Frontal cortex (tissue), 4 donors: ENCODE results near the gene CNIH1. TPM values are rescaled to one million over a fixed set of nuclear protein-coding genes. Genes with fewer than 3 reads are reported as not detected.
"Not testable (repeated sequence)": the region's sequence is repeated elsewhere in the genome, so short reads cannot be mapped to it uniquely, and the experiment has no call there.

Experiments used
- DNase-seq, 2 donors: peaks; one replicate each; pipeline ENCODE4 v3.0.0; 2012; ENCODE audit warnings: low spot score in 2 of 2
- FAIRE-seq: peaks from 2 replicates; lab custom pipeline; 2012; peaks lifted over from hg19 to GRCh38; lab: Jason Lieb, UNC
- total RNA-seq: library from RNA; depleted of rRNA; stranded (reverse); fragments of >200 nt; gene quantifications from one replicate; pipeline ENCODE4 v1.2.3, GENCODE V29; 2014
- donor health status: control.
- donor health status: control.
- donor health status: control.

Gene CNIH1
- total RNA-seq, 1 donor from 2014 or later, result 41.6 TPM

DNA sequence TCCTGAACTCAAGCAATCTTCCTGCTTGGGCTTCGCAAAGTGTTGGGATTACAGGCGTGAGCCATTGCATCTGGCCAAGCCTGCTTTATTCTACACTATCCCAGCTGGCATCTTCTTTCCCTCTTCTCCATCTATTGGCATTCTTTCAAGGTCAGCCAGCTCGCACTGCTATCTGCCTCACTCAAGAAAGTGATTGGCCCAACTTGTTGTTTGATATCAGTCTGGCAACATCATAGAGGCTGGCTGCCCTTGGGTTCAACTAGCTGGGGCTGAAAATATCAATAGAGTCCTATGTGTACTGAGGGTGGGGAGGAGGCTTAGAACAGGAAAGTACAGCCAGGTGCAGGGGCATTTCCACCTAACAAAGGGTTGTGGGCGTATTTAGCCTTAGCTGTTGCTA, 30.5 kb upstream of the CNIH1 start:
- DNase-seq, result no peak
- FAIRE-seq, result no peak

DNA sequence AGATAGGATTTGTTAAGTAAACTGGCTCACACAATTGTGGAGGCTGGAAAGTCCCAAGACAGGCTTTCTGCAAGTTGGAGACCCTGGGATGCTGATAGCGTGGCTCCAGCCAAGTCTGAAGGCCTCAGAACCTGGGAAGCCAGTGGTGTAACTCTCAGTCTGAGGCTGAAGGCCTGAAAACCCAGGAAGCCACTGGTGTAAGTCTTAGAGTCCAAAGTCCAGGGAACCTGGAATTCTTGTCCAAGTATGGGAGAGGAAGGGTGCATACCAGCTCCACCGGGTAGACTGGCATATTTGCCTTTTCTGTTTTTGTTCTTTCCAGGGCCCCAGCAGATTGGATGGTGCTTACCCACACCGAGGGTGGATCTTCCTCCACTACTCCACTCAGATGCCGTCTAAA, 29.5 kb upstream of the CNIH1 start:
- DNase-seq (no peak), FAIRE-seq (no peak)

DNA sequence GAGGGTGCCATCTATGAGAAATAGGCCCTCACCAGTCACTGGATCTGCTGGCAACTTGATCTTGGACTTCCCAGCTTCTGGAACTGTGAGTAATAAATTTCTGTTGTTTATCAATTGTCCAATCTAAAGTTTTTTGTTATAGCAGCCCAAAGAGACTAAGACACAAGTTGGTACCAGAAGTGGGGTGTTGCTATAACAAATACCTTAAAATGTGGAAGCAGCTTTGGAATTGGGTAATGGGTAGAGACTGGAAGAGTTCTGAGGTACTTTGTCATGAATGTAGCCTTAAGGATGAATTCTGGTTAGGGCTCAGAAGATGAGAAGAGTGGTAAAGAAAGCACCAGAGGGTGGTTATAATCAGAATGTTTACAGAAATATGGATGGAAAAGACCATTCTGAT, 26.1 kb upstream of the CNIH1 start:
- DNase-seq (no peak), FAIRE-seq (no peak)

DNA sequence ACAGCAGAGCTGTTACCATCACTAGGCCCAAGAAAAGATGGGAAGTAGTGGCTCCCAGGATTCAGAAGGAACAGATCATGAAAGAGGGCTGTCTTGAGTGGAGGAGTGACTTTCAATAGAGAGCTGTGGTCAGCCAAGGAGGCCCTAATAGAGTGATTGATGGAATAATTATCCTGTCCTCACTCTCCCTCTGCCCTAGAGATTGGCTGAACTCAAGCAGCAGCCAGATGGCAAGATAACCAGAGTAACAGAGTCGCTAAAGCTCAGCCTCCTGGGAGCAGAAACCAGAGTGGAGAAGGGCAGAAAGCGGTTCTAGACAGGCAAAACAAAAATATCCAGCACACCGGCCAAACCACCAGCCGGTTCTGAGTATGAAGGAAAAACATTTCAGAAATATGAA, 24.5 kb upstream of the CNIH1 start:
- DNase-seq (no peak), FAIRE-seq (no peak)

DNA sequence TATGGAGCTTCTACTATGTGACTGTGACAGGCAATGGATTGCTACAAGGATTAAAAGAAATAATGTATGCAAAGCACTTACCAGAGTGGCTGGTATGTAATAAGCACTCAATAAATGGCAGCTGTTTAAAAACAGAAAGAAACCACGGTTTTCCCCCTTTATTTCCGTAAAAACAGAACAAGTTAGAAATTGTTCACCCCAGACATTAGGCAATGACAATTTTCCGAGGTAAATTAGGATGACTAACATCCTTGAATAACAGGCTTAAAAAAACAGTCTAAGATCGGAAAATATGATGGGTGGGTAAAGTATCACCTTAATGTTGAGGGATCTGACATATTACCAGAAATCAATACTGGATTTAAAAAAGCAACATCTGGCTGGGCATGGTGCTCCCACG, 20.9 kb upstream of the CNIH1 start:
- DNase-seq, result no peak
- no peak for FAIRE-seq

DNA sequence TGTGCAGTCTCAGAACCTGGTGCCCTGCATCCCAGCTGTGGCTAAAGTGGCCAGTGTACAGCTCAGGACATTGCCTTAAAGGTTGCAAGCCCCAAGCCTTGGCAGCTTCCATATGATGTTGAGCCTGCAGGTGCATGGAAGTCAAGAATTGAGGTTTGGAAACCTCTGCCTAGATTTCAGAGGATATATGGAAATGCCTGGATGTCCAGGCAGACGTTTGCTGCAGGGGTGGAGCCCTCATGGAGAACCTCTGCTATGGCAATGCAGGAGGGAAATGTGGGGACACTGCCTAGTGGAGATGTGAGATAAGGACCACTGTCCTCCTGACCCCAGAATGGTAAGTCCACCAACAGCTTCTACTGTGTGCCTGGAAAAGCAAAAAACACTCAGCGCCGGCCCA, 17.9 kb upstream of the CNIH1 start:
- FAIRE-seq (no peak), DNase-seq (no peak)

DNA sequence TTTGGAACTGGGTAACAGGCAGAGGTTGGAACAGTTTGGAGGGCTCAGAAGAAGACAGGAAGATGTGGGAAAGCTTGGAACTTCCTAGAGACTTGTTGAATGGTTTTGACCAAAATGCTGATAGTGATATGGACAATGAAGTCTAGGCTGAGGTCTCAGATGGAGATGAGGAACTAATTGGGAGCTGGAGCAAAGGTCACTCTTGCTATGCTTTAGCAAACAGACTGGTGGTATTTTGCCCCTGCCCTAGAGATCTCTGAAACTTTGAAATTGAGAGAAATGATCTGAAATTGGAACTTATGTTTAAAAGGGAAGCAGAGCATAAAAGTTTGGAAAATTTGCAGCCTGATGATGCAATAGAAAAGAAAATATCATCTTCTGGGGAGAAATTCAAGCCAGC, 17.4 kb upstream of the CNIH1 start:
- DNase-seq, FAIRE-seq: not testable (repeated sequence)

DNA sequence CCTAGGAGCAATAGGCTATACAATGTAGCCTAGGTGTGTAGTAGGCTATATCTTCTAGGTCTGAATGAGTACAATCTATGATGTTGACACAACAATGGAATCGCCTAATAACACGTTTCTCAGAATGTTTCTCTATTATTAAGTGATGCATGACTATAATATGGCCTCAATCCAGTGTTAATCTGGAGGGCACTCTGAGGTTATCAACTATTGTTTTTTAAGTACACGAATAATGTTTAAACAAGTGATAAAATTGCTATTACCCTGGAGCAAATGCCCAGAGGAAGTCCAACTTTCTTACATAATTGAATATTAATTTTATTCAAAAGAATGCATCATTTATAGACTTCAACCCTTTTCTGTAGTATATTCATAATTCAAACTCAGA, 16.4 kb upstream of the CNIH1 start:
- DNase-seq (no peak), FAIRE-seq (no peak)

DNA sequence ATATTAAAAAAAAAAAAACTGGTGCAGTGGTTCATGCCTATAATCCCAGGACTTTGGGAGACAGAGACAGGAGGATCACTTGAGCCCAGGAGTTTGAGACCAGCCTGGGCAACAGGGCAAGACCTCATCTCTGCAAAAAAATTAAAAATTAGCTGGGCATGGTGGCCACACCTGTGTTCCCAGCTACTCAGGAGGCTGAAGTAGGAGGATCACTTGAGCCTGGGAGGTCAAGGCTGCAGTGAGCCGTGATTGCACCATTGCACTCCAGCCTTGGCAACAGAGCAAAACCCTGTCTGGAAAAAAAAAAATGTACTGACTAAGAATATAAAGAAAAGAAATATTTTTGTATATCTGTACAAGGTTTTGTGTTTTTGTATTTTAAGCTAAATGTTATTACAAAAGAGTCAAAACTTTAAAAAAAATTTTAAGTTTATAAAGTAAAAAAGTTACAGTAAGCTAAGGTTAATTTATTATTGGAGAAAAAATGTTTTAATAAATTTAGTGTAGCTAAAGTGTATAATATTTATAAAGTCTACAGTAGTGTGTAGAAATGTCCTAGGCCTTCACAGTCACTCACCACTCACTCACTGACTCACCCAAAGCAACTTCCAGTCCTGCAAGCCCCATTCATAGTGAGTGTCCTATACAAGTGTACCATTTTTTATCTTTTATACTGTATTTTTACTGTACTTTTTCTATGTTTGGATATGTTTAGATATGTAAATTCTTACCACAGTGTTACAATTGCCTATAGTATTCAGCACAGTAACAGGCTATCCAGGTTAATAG, 15.8 kb upstream of the CNIH1 start:
- not testable (repeated sequence) for FAIRE-seq

DNA sequence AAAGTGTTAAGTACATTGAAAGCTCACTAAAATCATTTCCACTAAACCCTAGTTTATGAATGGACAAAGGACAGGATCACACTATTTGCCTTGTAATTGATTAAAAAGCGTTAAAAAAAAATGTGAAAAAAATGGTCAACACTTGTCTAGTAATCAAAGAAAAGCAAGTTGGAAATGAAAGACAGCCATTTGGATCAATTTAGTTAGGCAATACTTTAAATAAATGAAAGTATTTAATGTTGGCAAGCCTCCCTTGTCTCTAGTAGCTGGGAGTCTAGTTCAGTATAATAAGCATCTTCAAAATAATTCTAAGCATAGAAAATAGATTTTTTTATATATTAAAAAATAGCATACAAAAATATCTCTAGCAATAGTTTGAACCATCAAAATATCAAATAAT, 14.2 kb upstream of the CNIH1 start:
- FAIRE-seq (no peak), DNase-seq (no peak)

More for the DNA sequence above, 15.8 kb upstream of the CNIH1 start:
- not testable (repeated sequence) for DNase-seq

DNA sequence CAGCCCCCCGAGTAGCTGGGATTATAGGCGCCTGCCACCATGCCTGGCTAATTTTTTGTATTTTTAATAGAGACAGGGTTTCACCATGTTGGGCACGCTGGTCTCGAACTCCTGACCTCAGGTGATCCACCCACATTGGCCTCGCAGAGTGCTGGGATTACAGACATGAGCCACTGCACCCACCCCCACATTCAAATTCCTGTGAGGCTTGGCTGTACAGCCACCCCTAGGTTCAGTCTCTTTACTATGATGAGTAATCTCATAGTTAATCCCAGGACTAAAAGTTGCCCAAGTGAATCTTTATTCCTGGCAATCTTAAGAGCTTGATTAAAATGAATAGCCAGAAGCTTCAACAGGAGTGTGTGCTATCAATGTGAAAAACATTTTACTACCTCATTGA, 12.8 kb upstream of the CNIH1 start:
- not testable (repeated sequence) for FAIRE-seq

DNA sequence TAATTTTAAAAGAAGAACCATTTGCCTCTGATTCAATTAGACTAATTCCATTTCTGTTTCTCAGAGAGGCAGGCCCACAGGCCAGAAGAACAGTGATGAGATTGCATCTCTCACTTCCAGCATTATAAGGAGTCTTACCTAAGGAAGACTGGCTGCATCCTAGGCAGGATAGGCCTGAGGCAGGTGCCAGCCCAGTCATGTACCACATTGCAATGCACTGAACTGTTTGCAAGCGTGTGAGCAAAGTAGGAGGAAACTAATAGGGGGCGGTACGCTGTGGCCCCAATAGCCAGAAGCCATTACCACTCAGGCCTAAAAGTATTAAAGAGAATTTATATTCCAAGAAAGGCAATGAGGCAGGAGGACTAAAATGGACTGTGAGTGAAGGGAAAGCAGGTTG, 12.1 kb upstream of the CNIH1 start:
- FAIRE-seq (no peak), DNase-seq (no peak)

More for the DNA sequence above, 12.8 kb upstream of the CNIH1 start:
- not testable (repeated sequence) for DNase-seq

DNA sequence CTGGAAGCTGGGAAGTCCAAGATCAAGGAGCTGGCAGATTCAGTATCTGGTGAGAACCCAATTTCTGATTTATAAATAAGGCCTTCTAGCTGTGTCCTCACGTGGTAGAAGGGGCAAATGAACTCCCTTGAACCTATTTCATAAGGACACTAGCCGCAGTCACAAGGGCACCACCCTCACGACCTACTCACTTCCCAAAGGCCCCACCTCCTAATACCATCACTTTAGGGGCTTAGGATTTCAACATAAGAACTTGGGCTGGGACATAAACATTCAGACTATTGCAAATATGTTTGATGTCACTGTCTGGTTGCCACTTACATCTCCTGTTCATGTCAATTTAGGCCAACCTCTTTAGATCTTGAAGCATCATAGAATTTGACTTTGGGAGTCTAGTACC, 10.8 kb upstream of the CNIH1 start:
- DNase-seq (no peak), FAIRE-seq (no peak)

DNA sequence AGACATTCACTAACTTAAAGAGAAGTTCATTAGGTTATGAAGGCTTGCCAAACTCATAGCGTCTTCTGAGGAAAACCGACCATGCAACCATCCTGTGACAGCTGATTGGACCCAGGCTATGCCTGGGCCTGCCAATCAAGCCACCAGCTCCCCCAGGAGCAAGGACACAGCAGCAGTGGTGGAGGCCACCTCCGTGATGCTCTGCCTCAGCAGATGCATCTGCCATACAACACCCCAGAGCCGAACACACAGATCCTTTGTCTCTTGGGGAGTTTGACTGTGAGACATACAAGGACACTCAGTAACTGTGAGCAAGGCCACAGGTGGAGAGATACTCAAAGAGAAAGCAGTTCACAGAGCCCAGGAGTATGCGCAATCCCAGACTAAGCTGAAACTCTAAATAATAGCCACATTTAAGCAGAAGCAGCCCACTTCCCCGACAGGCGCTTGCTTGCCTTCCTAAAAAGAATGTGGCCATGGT, 10.0 kb upstream of the CNIH1 start:
- FAIRE-seq (no peak), DNase-seq (no peak)

DNA sequence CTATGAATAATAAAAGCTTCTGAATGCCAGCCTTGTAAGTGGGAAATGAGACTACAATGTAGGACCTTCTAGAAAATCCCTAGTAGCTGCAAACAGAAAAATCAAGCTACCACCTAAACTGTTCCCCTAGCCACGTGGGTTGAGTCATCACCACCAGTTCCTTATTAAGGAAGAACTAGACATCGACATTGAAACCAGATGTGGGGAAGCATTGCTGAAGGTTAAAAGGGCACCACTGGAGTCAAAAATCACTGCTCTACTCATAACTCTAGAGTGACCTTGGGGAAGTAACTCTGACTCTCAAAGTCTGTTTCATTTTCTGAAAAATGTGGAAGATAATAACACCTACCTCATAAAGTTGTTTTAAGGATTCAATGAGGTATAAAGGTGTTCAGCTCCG, 9.4 kb upstream of the CNIH1 start:
- no peak for FAIRE-seq

DNA sequence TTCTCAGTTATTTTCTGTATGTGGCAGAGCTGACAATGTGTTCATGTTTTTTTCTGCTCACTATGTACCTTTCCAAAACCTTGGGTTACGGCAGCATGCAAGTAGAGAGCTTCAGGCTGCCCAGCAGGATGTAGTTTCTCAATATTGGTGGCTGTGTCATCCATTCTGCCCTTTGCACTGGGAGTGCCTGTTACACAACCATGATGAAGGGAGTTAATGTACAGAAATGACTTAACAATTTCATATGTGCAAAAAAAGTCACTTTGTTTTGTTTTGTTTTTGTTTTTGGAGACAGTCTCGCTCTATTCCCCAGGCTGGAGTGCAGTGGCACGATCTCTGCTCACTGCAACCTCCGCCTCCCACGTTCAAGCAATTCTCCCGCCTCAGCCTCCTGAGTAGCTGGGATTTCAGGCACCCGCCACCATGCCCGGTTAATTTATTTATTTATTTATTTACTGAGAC, 6.1 kb upstream of the CNIH1 start:
- no peak for FAIRE-seq
- no peak for DNase-seq

More for the DNA sequence above, 9.4 kb upstream of the CNIH1 start:
- no peak for DNase-seq

DNA sequence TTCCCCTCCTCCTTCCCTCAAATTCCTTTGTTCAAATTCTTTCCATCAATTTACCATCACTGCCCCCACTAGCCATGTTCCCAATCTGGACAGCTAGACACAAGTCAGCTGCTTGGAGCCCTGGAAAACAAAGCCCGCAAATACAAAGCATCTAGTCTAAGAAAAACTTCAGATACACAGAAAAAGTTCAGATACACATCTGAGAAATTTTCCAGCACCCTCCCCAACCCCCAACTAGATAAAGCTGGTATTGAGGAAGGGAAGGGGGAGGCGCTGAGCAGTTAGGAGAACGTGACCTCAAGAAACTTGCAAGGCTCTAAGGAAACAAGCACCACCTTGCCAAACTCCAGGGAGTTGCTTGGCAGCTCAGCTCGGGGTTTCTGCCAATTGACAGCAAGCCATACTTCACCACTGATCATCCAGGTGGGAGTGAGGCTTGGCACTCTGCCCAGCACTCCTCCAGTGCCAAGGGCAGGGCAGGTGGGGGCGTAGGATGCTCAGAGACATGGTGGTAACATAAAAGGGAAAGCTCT, 5.1 kb upstream of the CNIH1 start:
- DNase-seq (peak in 1 of 2 donors; percentile 28), FAIRE-seq (no peak)

DNA sequence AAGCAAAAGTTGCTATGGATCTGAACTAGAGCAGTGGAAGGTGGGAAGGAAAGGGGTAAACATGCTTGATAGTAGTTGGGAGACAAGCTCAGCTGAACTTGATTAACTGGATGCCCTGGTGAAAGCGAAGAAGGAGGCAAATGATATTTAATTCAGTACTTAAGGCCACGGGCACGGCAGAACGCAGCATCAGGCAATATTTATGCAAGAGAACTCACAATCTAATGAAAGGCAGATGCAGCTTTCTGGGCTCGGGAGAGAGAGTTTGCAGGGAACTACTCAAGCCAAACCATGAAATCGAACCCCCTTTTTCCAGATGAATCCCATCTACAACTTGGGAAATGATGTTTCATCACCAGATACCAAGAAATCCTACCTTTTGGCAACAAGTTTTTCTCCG, 3.5 kb upstream of the CNIH1 start:
- DNase-seq, result no peak
- FAIRE-seq, result no peak

DNA sequence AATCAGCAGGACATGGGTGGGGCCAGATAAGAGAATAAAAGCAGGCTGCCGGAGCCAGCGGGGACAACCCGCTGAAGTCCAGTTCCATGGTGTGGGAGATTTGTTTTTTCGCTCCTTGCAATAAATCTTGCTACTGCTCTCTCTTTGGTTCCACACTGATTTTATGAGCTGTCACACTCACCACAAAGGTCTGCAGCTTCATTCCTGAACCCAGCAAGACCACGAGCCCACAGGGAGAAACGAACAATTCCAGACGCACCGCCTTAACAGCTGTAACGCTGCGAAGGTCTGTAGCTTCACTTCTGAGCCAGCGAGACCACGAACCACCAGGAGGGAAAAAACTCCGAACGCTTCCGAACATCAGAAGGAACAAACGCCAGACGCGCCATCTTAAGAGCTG, 2.8 kb upstream of the CNIH1 start:
- no peak for DNase-seq
- no peak for FAIRE-seq

DNA sequence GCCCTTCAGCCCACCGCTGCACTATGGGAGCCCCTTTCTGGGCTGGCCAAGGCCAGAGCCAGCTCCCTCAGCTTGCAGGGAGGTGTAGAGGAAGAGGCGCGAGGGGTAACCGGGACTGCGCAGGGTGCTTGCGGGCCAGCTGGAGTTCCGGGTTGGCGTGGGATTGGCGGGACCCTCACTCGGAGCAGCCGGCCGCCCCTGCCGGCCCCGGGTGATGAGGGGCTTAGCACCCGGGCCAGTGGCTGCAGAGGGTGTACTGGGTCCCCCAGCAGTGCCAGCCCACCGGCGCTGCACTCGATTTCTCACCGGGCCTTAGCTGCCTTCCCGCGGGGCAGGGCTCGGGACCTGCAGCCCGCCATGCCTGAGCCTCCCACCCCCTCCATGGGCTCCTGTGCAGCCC, 1.8 kb upstream of the CNIH1 start:
- DNase-seq, FAIRE-seq: not testable (repeated sequence)

DNA sequence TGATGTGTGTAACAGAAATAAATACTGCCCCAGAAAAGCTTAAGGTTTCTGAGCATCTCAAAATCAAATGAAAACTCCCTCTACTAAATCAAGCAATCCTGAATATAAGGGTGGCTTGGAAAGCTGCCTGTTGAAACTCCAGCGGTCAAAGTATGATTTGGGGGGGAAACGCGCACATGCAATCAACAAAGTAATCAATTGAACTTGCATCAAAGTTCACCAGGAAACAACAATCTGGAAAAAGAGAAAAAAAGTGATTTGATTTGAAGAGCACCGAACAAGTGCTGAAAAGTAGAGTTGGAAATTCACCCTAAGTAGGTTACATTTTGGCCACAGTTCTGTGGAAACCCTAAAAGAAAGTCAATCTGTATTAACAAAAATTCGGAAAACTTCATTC, 700 bp downstream of the CNIH1 start:
- FAIRE-seq (no peak), DNase-seq (no peak)

DNA sequence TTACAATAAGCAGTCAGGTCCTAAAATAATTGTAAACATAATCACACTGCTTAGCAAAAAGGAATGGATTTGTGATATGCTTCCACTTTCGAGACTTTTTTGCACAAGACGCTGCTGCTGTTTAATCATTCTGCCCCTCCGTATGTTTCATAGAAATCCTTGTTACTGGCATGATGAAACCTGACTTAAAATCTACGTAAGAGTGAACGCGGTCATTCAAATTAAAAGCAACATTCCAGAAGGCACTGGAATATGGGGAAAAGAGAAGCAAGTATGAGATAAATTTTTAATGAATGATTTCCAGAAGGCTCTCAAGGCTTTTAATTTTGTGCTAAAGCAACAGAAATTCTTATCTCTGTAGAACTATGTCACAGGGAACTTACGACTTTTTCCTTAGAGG, 1.1 kb downstream of the CNIH1 start:
- FAIRE-seq (no peak), DNase-seq (no peak)
